ENCODE results near the gene UBE2L3. TPM values are rescaled to one million over a fixed set of nuclear protein-coding genes. Genes with fewer than 3 reads are reported as not detected.

Gene UBE2L3
- total RNA-seq, 1 donor from 2014 or later = 39.8 TPM

DNA sequence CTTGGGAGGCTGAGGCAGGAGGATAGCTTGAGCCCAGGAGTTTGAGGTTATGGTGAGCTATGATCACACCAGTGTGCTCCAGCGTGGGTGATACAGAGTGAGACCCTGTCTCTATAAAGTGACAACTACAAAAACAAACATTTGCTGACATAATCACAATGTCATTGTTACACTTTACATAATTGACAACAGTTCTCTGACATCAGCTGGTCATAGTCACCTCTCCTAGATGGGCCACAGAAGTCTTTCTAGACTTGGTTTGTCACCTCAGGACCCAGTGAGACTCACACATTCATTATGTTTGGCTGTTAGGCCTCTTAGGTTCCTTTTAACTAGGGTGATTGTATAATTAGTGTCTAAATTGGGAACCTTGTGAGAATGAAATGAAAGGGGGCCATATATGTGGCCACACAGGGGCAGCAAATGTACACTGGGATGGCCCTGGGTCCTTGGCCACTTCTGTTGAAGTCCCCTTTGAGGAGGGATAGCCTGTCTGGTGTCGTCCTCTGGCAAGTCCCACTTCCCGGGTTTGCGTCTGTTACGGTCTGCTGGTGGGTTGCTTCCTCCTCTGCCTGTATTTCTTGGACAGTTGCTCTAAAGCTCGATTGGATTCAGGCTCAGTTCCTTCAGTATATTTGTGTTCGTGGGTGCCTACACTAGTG, 92.5 kb downstream of the UBE2L3 start:
- CTCF ChIA-PET = no interaction called here
- intact Hi-C loops (cut with micrococcal nuclease) = no loop called here

DNA sequence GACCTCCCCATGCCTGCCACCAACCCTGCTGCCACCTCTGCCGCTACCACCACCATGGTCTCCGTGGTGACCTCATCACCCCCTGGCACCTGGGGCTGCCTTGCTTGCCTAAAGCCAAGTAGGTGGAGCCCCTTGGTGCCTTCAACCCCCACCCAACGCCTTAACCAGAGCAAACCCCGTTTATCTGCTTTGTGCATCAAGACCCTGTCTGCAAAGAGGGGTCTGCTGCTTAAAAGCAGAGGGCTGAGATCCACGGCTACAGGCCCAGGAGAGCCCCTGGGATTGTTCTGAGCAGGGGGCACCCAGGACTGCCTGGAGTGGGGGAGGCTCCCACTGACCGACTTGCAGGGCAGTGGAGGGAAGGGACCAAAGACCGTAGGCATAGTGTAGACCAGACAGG, 93.4 kb downstream of the UBE2L3 start:
- CTCF ChIA-PET = no interaction called here
- intact Hi-C loops (cut with micrococcal nuclease) = no loop called here
- no peak for TF ChIP-seq CTCF (IDR thresholded peaks at IDR 0.05)
- POLR2A ChIA-PET = no interaction called here
- no peak overlapping the region for H3K27ac Mint-ChIP-seq
- no peak for DNase-seq
- H3K36me3 Mint-ChIP-seq (ENCODE audit: low read depth) = peaks cover 1% of the 10 kb centered on the region
- no peak for ATAC-seq (ENCODE audit: low read depth)
- H3K4me3 Mint-ChIP-seq = no peak overlapping the region
- no peaks in the 10 kb centered on the region for H3K27me3 Mint-ChIP-seq
- H3K9me3 Mint-ChIP-seq = no peaks in the 10 kb centered on the region
- peaks cover 18% of the 10 kb centered on the region for H3K4me1 Mint-ChIP-seq

More for the DNA sequence above, 92.5 kb downstream of the UBE2L3 start:
- DNase-seq = no peak
- H3K9me3 Mint-ChIP-seq = no peaks in the 10 kb centered on the region
- ATAC-seq (ENCODE audit: low read depth) = no peak
- no peak overlapping the region for H3K27ac Mint-ChIP-seq
- no peak overlapping the region for H3K4me3 Mint-ChIP-seq
- H3K4me1 Mint-ChIP-seq = peaks cover 12% of the 10 kb centered on the region
- no peaks in the 10 kb centered on the region for H3K27me3 Mint-ChIP-seq
- no peak for TF ChIP-seq CTCF (IDR thresholded peaks at IDR 0.05)
- H3K36me3 Mint-ChIP-seq (ENCODE audit: low read depth) = no peaks in the 10 kb centered on the region
- POLR2A ChIA-PET = no interaction called here

DNA sequence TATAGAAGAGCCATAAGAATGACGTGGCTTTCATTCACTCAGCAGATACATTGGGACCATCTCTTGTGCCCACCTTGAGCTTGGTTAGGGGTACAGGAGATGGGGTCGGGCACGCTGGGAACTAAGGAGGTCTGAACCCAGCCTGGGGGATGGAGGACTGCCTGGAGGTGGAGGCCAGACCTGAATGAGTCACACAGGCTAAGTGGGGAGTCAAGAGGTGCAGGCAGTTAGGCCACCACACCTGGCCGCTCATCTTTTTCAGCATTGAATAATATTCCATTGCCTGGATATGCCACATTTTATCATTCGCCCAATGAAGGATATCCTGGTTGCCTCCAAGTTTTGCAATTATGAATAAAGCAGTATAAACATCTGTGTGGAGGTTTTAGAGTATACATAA, 94.5 kb downstream of the UBE2L3 start:
- TF ChIP-seq CTCF (IDR thresholded peaks at IDR 0.05) = no peak
- intact Hi-C loops (cut with micrococcal nuclease) = no loop called here
- DNase-seq (no peak), ATAC-seq (ENCODE audit: low read depth) (no peak)
- no peaks in the 10 kb centered on the region for H3K27me3 Mint-ChIP-seq
- POLR2A ChIA-PET = no interaction called here
- H3K9me3 Mint-ChIP-seq = no peaks in the 10 kb centered on the region
- H3K27ac Mint-ChIP-seq = no peak overlapping the region
- H3K4me3 Mint-ChIP-seq = no peak overlapping the region
- H3K36me3 Mint-ChIP-seq (ENCODE audit: low read depth) = peaks cover 6% of the 10 kb centered on the region
- CTCF ChIA-PET = no interaction called here
- peaks cover 18% of the 10 kb centered on the region for H3K4me1 Mint-ChIP-seq

GRCh38 chr22:21663738-21664137, 96.2 kb downstream of the UBE2L3 start:
- H3K4me1 Mint-ChIP-seq = peaks cover 20% of the 10 kb centered on the region
- TF ChIP-seq CTCF (IDR thresholded peaks at IDR 0.05) = no peak
- intact Hi-C loops (cut with micrococcal nuclease) = no loop called here
- ATAC-seq (ENCODE audit: low read depth) (no peak), DNase-seq (no peak)
- no peak overlapping the region for H3K27ac Mint-ChIP-seq
- POLR2A ChIA-PET = no interaction called here
- CTCF ChIA-PET = no interaction called here
- peaks cover 6% of the 10 kb centered on the region for H3K36me3 Mint-ChIP-seq (ENCODE audit: low read depth)
- peak overlapping the region; percentile 30 for H3K4me3 Mint-ChIP-seq
- no peaks in the 10 kb centered on the region for H3K9me3 Mint-ChIP-seq
- H3K27me3 Mint-ChIP-seq = no peaks in the 10 kb centered on the region

DNA sequence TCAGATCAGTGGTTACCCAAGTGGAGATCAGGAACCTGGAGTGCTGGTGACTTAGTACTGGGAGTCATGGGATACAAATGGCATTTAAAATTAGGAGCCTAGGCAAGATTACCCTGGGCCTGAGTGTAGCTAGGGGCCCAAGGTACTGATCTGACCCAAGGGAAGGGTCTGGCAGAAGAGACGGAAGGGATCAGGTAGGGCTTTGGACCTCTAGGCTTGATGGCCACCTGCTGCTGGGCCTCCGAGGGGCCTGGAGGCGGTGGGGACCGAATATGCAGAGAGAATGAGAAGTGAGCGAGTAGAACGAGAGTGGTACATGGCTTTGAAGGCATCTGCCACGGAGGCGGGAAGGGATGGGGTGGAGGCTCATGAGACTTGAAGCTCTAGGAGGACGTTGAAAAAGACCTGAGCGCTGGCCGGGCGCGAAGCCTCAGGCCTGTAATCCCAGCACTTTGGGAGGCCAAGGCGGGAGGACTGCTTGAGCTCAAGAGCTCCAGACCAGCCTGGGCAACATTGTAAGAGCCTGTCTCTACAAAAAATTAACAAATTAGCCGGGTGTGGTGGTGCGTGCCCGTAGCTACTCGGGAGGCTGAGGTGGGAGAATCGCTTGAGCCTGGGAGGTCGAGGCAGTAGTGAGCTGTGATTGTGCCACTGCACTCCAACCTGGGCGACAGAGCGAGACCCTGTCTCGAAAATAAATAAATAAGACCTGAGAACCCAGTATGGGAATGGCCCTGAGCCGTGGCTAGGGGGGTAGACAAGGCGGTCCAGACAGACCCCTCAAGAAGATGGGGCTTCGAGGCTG, 97.7 kb downstream of the UBE2L3 start:
- ChIA-PET CTCF (interaction anchor here (1.3 kb wide), 1 partner anchor 36 kb away, joined by 10 read pairs; no protein-coding TSS in a partner anchor), POLR2A (interaction anchor here (1.0 to 3.6 kb wide), 6 partner anchors 7 to 70 kb away, joined by 3 to 27 read pairs (median 5); partner anchors contain the start of genes SDF2L1 and YDJC)
- Mint-ChIP-seq H3K9me3 (no peaks in the 10 kb centered on the region), H3K27ac (peak overlapping the region; percentile 97), H3K36me3 (ENCODE audit: low read depth) (peaks cover 13% of the 10 kb centered on the region), H3K4me1 (peaks cover 25% of the 10 kb centered on the region), H3K4me3 (peak overlapping the region; percentile 99), H3K27me3 (no peaks in the 10 kb centered on the region)
- intact Hi-C loops (cut with micrococcal nuclease) = loop anchor here (5.0 kb wide), 1 partner anchor 202 kb away; the partner anchor contains the start of gene MAPK1
- TF ChIP-seq CTCF (IDR thresholded peaks at IDR 0.05) = no peak
- no peak for ATAC-seq (ENCODE audit: low read depth)
- no peak for DNase-seq

Measured in activated B cell treated with CpG ODN at 0.5 μM for 24 hours (primary cell).